Measurements from ENCODE around the gene ZP1. TPM values are rescaled to one million over a fixed set of nuclear protein-coding genes. Genes with fewer than 3 reads are reported as not detected.

The ZP1 gene
- total and polyA plus RNA-seq, 2 of the 4 experiments (the other 2 are of a cell fraction), result 0.18 to 1.6 TPM

GRCh38 chr11:60915248-60915914 lies 48.0 kb downstream of the ZP1 start:
- Histone ChIP-seq H3K18ac (ENCODE audit: low read depth, low read length) (no peak overlapping the region), H3K14ac (replicated peaks; ENCODE audit: low read depth, low read length) (peak overlapping the region; percentile 82), H3K36me3 (ENCODE audit: control insufficient read depth, insufficient read depth, low read length) (peaks cover 6% of the 10 kb centered on the region), H3K23ac (ENCODE audit: low read depth, low read length) (peak overlapping the region; percentile 92), H3K9me3 (ENCODE audit: control insufficient read depth, insufficient read depth, low read length) (no peaks in the 10 kb centered on the region), H2BK15ac (ENCODE audit: low read depth, low read length) (0 out of 3 replicates have a peak overlapping the region, but pooled peaks have one; percentile 8), H3K9ac (ENCODE audit: low read depth, low read length) (peak overlapping the region; percentile 61), H4K91ac (ENCODE audit: insufficient read depth, low read depth, low read length) (peak overlapping the region; percentile 45), H3K79me1 (ENCODE audit: low read depth in 1 of 2, low read length in 2 of 2) (peaks cover 23 to 53% of the 10 kb centered on the region in 2 experiments), H2BK120ac (ENCODE audit: low read depth, low read length) (peak overlapping the region; percentile 58), H3K4me1 (ENCODE audit: control insufficient read depth, insufficient read depth, low read length) (peaks cover 7% of the 10 kb centered on the region), H3K4me3 (ENCODE audit: insufficient read depth, low read depth, low read length) (peak overlapping the region; percentile 52), H4K8ac (ENCODE audit: low read depth in 2 of 2, low read length in 2 of 2) (peak overlapping the region; percentile 51 to 90; a peak in 3 of 4 replicates), H2AK9ac (replicated peaks; ENCODE audit: low read depth, low read length, poor library complexity) (peak overlapping the region; percentile 89), H3K4ac (ENCODE audit: low read depth, low read length) (peak overlapping the region; percentile 74), H4K5ac (ENCODE audit: low read depth, low read length) (peak overlapping the region; percentile 23), H4K20me1 (ENCODE audit: insufficient read depth, low read length) (peaks cover 14% of the 10 kb centered on the region; the same call in 1 of the 2 replicates), H2AK5ac (ENCODE audit: low read depth, low read length) (peak overlapping the region; percentile 92; the same call in 1 of the 2 replicates), H3K4me2 (ENCODE audit: low read depth, low read length) (peak overlapping the region; percentile 75), H2BK20ac (ENCODE audit: low read depth, low read length) (peak overlapping the region; percentile 46; the same call in 1 of the 2 replicates), H3K27ac (ENCODE audit: insufficient read depth, low read length) (peak overlapping the region; percentile 35), H3K9me1 (ENCODE audit: insufficient read depth, low read length) (peaks cover 18% of the 10 kb centered on the region), H3K56ac (ENCODE audit: extremely low read depth, insufficient read depth, low read length) (peak overlapping the region; percentile 32), H3K27me3 (ENCODE audit: control insufficient read depth, insufficient read depth, low read length) (0 out of 2 replicates have a peak, but pooled peaks cover 4% of the 10 kb centered on the region), H2BK5ac (ENCODE audit: low read depth, low read length, poor library complexity, severe bottlenecking) (no peak overlapping the region), H2AFZ (replicated peaks; ENCODE audit: low read length, poor library complexity) (peak overlapping the region; percentile 84)
- in situ Hi-C loops (cut with MboI; ENCODE audit: low sequenced_read_pairs) (loop anchor here (25.0 kb wide), 1 partner anchor 1328 kb away; no protein-coding TSS in a partner anchor), dilution Hi-C loops (cut with HindIII; ENCODE audit: low sequenced_read_pairs, unreplicated experiment) (no loop called here), intact Hi-C loops (cut with micrococcal nuclease) (loop anchor here (2.0 kb wide), 1 partner anchor 271 kb away; no protein-coding TSS in a partner anchor)
- 3% methylated on average over 7 of the region's 17 CpGs; no CpG with 5 or more reads in 1 of the 2 experiments for WGBS, 2 experiments (ENCODE audit: extremely low coverage in 2 of 2, insufficient read length in 1 of 2)
- POLR2A ChIA-PET (ENCODE audit: unreplicated experiment), result no interaction called here
- peak; percentile 55 for ATAC-seq (ENCODE audit: low read depth)
- TF ChIP-seq CTCF (conservative IDR thresholded peaks at IDR 0.05; ENCODE audit: low read depth, low read length), result peak; percentile 44
- TF ChIP-seq SMC3 (IDR thresholded peaks at IDR 0.05; ENCODE audit: low read depth, low read length), result peak; percentile 23; the same call in 1 of the 2 replicates
- TF ChIP-seq RAD21 (IDR thresholded peaks at IDR 0.05; ENCODE audit: low read length), result peak; percentile 23; the same call in 1 of the 2 replicates
- TF ChIP-seq POLR2A (IDR thresholded peaks at IDR 0.05; ENCODE audit: low read depth, low read length), result no peak
- TF ChIP-seq FOS (IDR thresholded peaks at IDR 0.05; ENCODE audit: low read depth, low read length), result peak; percentile 21; the same call in 1 of the 2 replicates
- no peak for TF ChIP-seq RFX5 (IDR thresholded peaks at IDR 0.05; ENCODE audit: low read depth, low read length)
- no TSS peak for BruUV-seq (replicated peaks)
- peak; percentile 50 for DNase-seq
- CTCF ChIA-PET, result interaction anchor here (0.6 to 1.6 kb wide), 8 partner anchors 13 to 1744 kb away, joined by 3 to 8 read pairs (median 3); partner anchors contain the start of gene DTX4
